ENCODE measurements around the gene ZNF438.

Gene ZNF438

GRCh38 chr10:30878920-30879319 is 152.7 kb downstream of the ZNF438 start:
- no peak for DNase-seq (ENCODE audit: low read depth)

GRCh38 chr10:30877111-30877510 is 154.6 kb downstream of the ZNF438 start:
- DNase-seq (ENCODE audit: low read depth): no peak

GRCh38 chr10:30873411-30873810 is 158.3 kb downstream of the ZNF438 start:
- no peak for DNase-seq (ENCODE audit: low read depth)

- DNase-seq (ENCODE audit: low read depth): no peak
These were observed 160.8 kb downstream of the ZNF438 start for GRCh38 chr10:30870896-30871295.

GRCh38 chr10:30869566-30869965 is 162.1 kb downstream of the ZNF438 start:
- no peak for DNase-seq (ENCODE audit: low read depth)

GRCh38 chr10:30868611-30869010 is 163.1 kb downstream of the ZNF438 start:
- no peak for DNase-seq (ENCODE audit: low read depth)

- DNase-seq (ENCODE audit: low read depth): no peak
These were observed 164.8 kb downstream of the ZNF438 start for GRCh38 chr10:30866896-30867295.

GRCh38 chr10:30865141-30865926 is 166.3 kb downstream of the ZNF438 start:
- no peak for DNase-seq (ENCODE audit: low read depth)

GRCh38 chr10:30863516-30864210 is 168.0 kb downstream of the ZNF438 start:
- DNase-seq (ENCODE audit: low read depth): no peak

GRCh38 chr10:30862486-30862885 is 169.2 kb downstream of the ZNF438 start:
- peak; percentile 72 for DNase-seq (ENCODE audit: low read depth)

- no peak for DNase-seq (ENCODE audit: low read depth)
These were observed 169.7 kb downstream of the ZNF438 start for GRCh38 chr10:30861976-30862375.

- no peak for DNase-seq (ENCODE audit: low read depth)
These were observed 170.4 kb downstream of the ZNF438 start for GRCh38 chr10:30861221-30861620.

- no peak for DNase-seq (ENCODE audit: low read depth)
These were observed 173.2 kb downstream of the ZNF438 start for GRCh38 chr10:30858499-30858898.

- peak; percentile 92 for DNase-seq (ENCODE audit: low read depth)
These were observed 173.9 kb downstream of the ZNF438 start for GRCh38 chr10:30857803-30858202.

- no peak for DNase-seq (ENCODE audit: low read depth)
These were observed 176.5 kb downstream of the ZNF438 start for GRCh38 chr10:30855131-30855530.

GRCh38 chr10:30854656-30855055 is 177.0 kb downstream of the ZNF438 start:
- no peak for DNase-seq (ENCODE audit: low read depth)

- no peak for DNase-seq (ENCODE audit: low read depth)
These were observed 178.6 kb downstream of the ZNF438 start for GRCh38 chr10:30853066-30853465.

GRCh38 chr10:30850776-30851175 is 180.9 kb downstream of the ZNF438 start:
- DNase-seq (ENCODE audit: low read depth): no peak

GRCh38 chr10:30849231-30850035 is 182.2 kb downstream of the ZNF438 start:
- DNase-seq (ENCODE audit: low read depth): no peak

GRCh38 chr10:30848396-30849032 is 183.2 kb downstream of the ZNF438 start:
- DNase-seq (ENCODE audit: low read depth): no peak

GRCh38 chr10:30847642-30848041 is 184.0 kb downstream of the ZNF438 start:
- no peak for DNase-seq (ENCODE audit: low read depth)

- DNase-seq (ENCODE audit: low read depth): no peak
These were observed 184.5 kb downstream of the ZNF438 start for GRCh38 chr10:30847199-30847598.

All from fibroblast of the conjunctiva (primary cell).